RWPE2 (cell line): ENCODE data around the gene COL16A1.

Experiments used
- ATAC-seq: fragments of 200-7000 bp; cut with Tn5 transposase; 3 replicates; pipeline ENCODE4 v1.9.1; 2021; ENCODE audit warnings: low read depth
- DNase-seq: peaks from one replicate; pipeline ENCODE4 v3.0.0-alpha.2; 2020; ENCODE audit warnings: low spot score
- H3K27ac ChIP-seq: fragments of 450-650 bp; 2 replicates; pipeline ENCODE4 v1.5.1; 2017; ENCODE audit warnings: mild to moderate bottlenecking; ENCODE audit not compliant: poor library complexity, severe bottlenecking
- H3K27me3 ChIP-seq: fragments of 250-450 bp; sonication (Bioruptor Pico); 2 replicates; pipeline ENCODE4 v1.5.1; 2021; ENCODE audit warnings: mild to moderate bottlenecking, moderate library complexity; ENCODE audit not compliant: insufficient read depth, poor library complexity, severe bottlenecking
- H3K36me3 ChIP-seq: fragments of 250-450 bp; sonication (Bioruptor Pico); 2 replicates; pipeline ENCODE4 v1.5.1; 2020; ENCODE audit warnings: low read depth, mild to moderate bottlenecking, moderate library complexity
- H3K4me1 ChIP-seq: fragments of 250-450 bp; sonication (Bioruptor Pico); 2 replicates; pipeline ENCODE4 v1.5.1; 2021; ENCODE audit warnings: mild to moderate bottlenecking, moderate library complexity; ENCODE audit not compliant: insufficient read depth, poor library complexity, severe bottlenecking
- H3K4me3 ChIP-seq: fragments of 250-450 bp; sonication (Bioruptor Pico); 2 replicates; pipeline ENCODE4 v1.5.1; 2021; ENCODE audit warnings: mild to moderate bottlenecking, moderate library complexity; ENCODE audit not compliant: severe bottlenecking
- H3K9me3 ChIP-seq: fragments of 250-450 bp; sonication (Bioruptor Pico); 2 replicates; pipeline ENCODE4 v1.5.1; 2021; ENCODE audit warnings: mild to moderate bottlenecking, moderate library complexity; ENCODE audit not compliant: severe bottlenecking
- CTCF ChIP-seq: fragments of 450-650 bp; IDR thresholded peaks from one replicate; pipeline ENCODE4 v1.5.1; 2017; ENCODE audit warnings: mild to moderate bottlenecking, moderate library complexity; ENCODE audit not compliant: poor library complexity, severe bottlenecking

The COL16A1 gene

GRCh38 chr1:31715087-31715872 is 11.5 kb upstream of the COL16A1 start:
- Histone ChIP-seq H3K4me1 (peaks cover 28% of the 10 kb centered on the region), H3K9me3 (no peaks in the 10 kb centered on the region), H3K4me3 (no peak overlapping the region), H3K36me3 (no peaks in the 10 kb centered on the region), H3K27ac (no peak overlapping the region), H3K27me3 (no peaks in the 10 kb centered on the region)
- peak; percentile 62 for TF ChIP-seq CTCF
- ATAC-seq (peak; percentile 46), DNase-seq (no peak)

DNA sequence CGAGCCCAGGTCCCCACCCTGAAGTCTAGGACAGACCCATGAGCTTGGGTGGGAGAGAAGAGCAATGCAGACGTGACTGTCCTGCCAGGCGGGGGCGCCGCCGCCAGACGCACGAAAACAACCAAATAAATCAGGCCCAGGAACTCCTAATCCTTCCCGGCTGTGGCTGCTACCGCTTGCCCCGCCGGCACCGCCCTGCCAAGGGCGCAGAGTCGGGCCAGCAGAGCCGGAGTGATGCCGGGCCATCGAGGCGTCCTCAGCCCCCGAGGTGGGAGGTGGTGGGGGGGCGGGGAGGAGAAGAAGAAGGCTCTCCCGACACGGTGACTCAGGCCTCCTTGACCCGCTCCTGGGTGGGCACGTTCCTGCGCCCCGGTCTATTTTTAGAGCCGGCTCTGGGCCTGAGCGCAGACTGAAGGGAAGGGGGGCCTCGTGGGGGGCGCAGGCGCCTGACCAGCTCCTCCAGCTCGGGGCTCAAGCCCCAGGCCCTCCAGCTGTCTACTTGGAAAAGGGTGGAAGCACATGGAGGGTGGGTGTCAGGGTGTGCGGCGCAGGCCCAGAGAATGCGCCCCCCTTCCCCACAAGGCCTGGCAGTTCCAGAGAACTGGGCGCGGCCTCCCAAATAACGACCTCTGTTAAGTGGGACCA is 10.7 kb upstream of the COL16A1 start:
- no peak for ATAC-seq

GRCh38 chr1:31712630-31713029 is 8.8 kb upstream of the COL16A1 start:
- peaks cover 17% of the 10 kb centered on the region for H3K4me1 ChIP-seq
- ATAC-seq (peak; percentile 61), DNase-seq (no peak)
- H3K27me3 ChIP-seq = no peaks in the 10 kb centered on the region
- H3K9me3 ChIP-seq = no peaks in the 10 kb centered on the region
- no peaks in the 10 kb centered on the region for H3K36me3 ChIP-seq
- TF ChIP-seq CTCF = no peak
- H3K27ac ChIP-seq = peak overlapping the region; percentile 64
- no peak overlapping the region for H3K4me3 ChIP-seq

More for the DNA sequence above, 10.7 kb upstream of the COL16A1 start:
- Histone ChIP-seq H3K4me3 (no peak overlapping the region), H3K9me3 (no peaks in the 10 kb centered on the region), H3K27ac (no peak overlapping the region), H3K27me3 (no peaks in the 10 kb centered on the region), H3K4me1 (peaks cover 28% of the 10 kb centered on the region), H3K36me3 (no peaks in the 10 kb centered on the region)
- no peak for DNase-seq
- no peak for TF ChIP-seq CTCF

GRCh38 chr1:31712068-31712467 is 8.3 kb upstream of the COL16A1 start:
- Histone ChIP-seq H3K27me3 (no peaks in the 10 kb centered on the region), H3K4me1 (peaks cover 21% of the 10 kb centered on the region), H3K27ac (peak overlapping the region; percentile 64), H3K9me3 (no peaks in the 10 kb centered on the region), H3K4me3 (no peak overlapping the region), H3K36me3 (no peaks in the 10 kb centered on the region)
- DNase-seq (no peak), ATAC-seq (no peak)
- TF ChIP-seq CTCF = no peak

- H3K27me3 ChIP-seq = no peaks in the 10 kb centered on the region
- TF ChIP-seq CTCF = no peak
- H3K27ac ChIP-seq = no peak overlapping the region
- no peak for DNase-seq
- no peaks in the 10 kb centered on the region for H3K36me3 ChIP-seq
- no peaks in the 10 kb centered on the region for H3K9me3 ChIP-seq
- H3K4me1 ChIP-seq = peaks cover 30% of the 10 kb centered on the region
- no peak overlapping the region for H3K4me3 ChIP-seq
- no peak for ATAC-seq
Measured at GRCh38 chr1:31708324-31708723, 4.5 kb upstream of the COL16A1 start.
